ENCODE measurements around the gene ACTL10. TPM values are rescaled to one million over a fixed set of nuclear protein-coding genes. Genes with fewer than 3 reads are reported as not detected.

The ACTL10 gene
- total and polyA plus RNA-seq, 10 donors, result 1.1 to 3.5 (median 2.1) TPM

- Histone ChIP-seq H3K27me3 (replicated peaks in 1 of 7) (no peaks in the 10 kb centered on the region), H3K9me3 (no peaks in the 10 kb centered on the region), H3K4me3 (no peak overlapping the region), H3K27ac (no peak overlapping the region), H3K4me1 (peaks cover 0 to 18% (median 11%) of the 10 kb centered on the region in 6 donors), H3K36me3 (peaks cover 0 to 39% (median 8%) of the 10 kb centered on the region in 6 donors)
- DNase-seq, result peak; percentile 63
- intact Hi-C loops (cut with DNase I; ENCODE audit: low total_unique reads), result no loop called here
- 89 to 98% (median 96%) methylated on average over 5 to 12 of the region's 12 CpGs for WGBS, 5 donors
- TF ChIP-seq CTCF (IDR thresholded peaks at IDR 0.05 in 8 of 11, conservative IDR thresholded peaks at IDR 0.05 in 3 of 11) (no peak), POLR2A (IDR thresholded peaks at IDR 0.05) (no peak), POLR2AphosphoS5 (IDR thresholded peaks at IDR 0.05) (no peak)
Observed at GRCh38 chr20:33657704-33658095, 9.0 kb upstream of the ACTL10 start.

GRCh38 chr20:33658510-33658909 lies 8.2 kb upstream of the ACTL10 start:
- Histone ChIP-seq H3K4me1 (peaks cover 0 to 18% (median 11%) of the 10 kb centered on the region in 6 donors), H3K36me3 (peaks cover 0 to 39% (median 8%) of the 10 kb centered on the region in 6 donors), H3K4me3 (no peak overlapping the region), H3K27me3 (replicated peaks in 1 of 7) (no peaks in the 10 kb centered on the region), H3K27ac (no peak overlapping the region), H3K9me3 (no peaks in the 10 kb centered on the region)
- no peak for DNase-seq
- intact Hi-C loops (cut with DNase I; ENCODE audit: low total_unique reads), result no loop called here
- TF ChIP-seq POLR2A (IDR thresholded peaks at IDR 0.05) (no peak), CTCF (IDR thresholded peaks at IDR 0.05 in 8 of 11, conservative IDR thresholded peaks at IDR 0.05 in 3 of 11) (no peak), POLR2AphosphoS5 (IDR thresholded peaks at IDR 0.05) (no peak)
- WGBS, 5 donors, result 90 to 95% (median 95%) methylated on average over 7 to 8 of the region's 8 CpGs

GRCh38 chr20:33658929-33659328 lies 7.8 kb upstream of the ACTL10 start:
- no peak overlapping the region for H3K27ac ChIP-seq
- no peaks in the 10 kb centered on the region for H3K27me3 ChIP-seq (replicated peaks in 1 of 7)
- DNase-seq, result no peak
- H3K4me1 ChIP-seq, result peaks cover 0 to 17% (median 11%) of the 10 kb centered on the region in 6 donors
- 88 to 98% (median 97%) methylated on average over 4 of the region's 4 CpGs for WGBS, 5 donors
- H3K9me3 ChIP-seq, result no peaks in the 10 kb centered on the region
- H3K4me3 ChIP-seq, result no peak overlapping the region
- H3K36me3 ChIP-seq, result peaks cover 0 to 39% (median 8%) of the 10 kb centered on the region in 6 donors
- intact Hi-C loops (cut with DNase I; ENCODE audit: low total_unique reads), result no loop called here
- TF ChIP-seq POLR2AphosphoS5 (IDR thresholded peaks at IDR 0.05) (no peak), POLR2A (IDR thresholded peaks at IDR 0.05) (no peak), CTCF (IDR thresholded peaks at IDR 0.05 in 8 of 11, conservative IDR thresholded peaks at IDR 0.05 in 3 of 11) (no peak)

GRCh38 chr20:33659341-33660034 lies 7.3 kb upstream of the ACTL10 start:
- DNase-seq, result peak; percentile 69
- no peaks in the 10 kb centered on the region for H3K27me3 ChIP-seq (replicated peaks in 1 of 7)
- no peak for TF ChIP-seq CTCF (IDR thresholded peaks at IDR 0.05 in 8 of 11, conservative IDR thresholded peaks at IDR 0.05 in 3 of 11)
- no peak overlapping the region for H3K27ac ChIP-seq
- peaks cover 0 to 39% (median 8%) of the 10 kb centered on the region in 6 donors for H3K36me3 ChIP-seq
- 94 to 97% (median 95%) methylated on average over 11 to 32 of the region's 32 CpGs for WGBS, 5 donors
- peaks cover 0 to 22% (median 17%) of the 10 kb centered on the region in 6 donors for H3K4me1 ChIP-seq
- intact Hi-C loops (cut with DNase I; ENCODE audit: low total_unique reads), result no loop called here
- no peaks in the 10 kb centered on the region for H3K9me3 ChIP-seq
- H3K4me3 ChIP-seq, result no peak overlapping the region
